Fibroblast of skin of right biceps (primary cell): ENCODE data around the gene ACIN1.
A peak's percentile ranks its signal among the peaks of the same experiment; 100 is the strongest.

Source experiments
- DNase-seq: peaks from one replicate; pipeline ENCODE4 v3.0.0-alpha.2; 2013

The ACIN1 gene

DNA sequence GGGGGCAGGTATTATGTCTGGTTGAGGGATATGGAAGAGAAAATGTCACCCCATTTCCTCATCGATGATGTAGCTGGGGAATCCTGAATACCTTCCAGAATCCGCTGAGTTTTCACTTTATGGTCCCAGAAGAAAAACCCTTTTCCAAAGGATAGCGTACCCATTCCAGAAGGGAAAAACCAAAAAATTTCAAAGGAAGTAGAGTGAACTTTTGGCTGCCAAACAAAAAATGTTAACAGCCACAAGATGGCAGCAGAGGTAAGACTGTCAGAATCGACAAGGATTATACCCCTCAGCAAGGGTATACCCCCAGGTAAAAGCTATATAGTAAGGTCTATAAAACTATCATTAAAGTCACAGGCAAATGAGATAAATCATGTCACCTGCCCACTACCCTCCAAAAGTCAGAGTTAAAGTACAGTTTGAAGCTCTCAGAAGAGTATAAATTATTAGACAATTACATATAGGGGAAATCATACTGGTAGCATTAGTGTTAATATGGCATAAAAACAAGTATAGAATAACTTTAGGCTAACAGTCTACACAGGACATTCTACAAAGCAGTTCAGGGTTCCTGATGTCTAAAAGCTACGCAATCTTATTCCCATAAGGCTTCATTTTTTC lies 18.0 kb downstream of the ACIN1 start:
- peak; percentile 33 for DNase-seq

DNA sequence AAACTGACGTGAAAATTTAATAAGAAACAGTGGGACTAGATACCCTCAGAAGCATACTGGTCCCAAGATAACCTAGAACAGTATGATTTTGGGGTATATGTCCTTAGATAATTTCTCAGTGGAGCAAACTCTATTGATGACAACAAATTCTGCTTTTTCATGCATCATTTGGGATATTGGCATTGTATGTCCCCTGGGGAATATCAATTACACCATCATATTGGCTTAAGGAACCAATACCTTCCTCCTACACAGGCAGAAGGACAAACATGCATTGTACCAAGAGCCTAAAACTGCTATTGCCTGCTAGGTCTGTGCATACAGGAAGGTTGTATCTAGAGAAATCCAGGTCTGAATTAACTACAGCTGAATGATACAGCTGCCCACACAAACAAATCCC lies 20.0 kb downstream of the ACIN1 start:
- DNase-seq, result no peak

DNA sequence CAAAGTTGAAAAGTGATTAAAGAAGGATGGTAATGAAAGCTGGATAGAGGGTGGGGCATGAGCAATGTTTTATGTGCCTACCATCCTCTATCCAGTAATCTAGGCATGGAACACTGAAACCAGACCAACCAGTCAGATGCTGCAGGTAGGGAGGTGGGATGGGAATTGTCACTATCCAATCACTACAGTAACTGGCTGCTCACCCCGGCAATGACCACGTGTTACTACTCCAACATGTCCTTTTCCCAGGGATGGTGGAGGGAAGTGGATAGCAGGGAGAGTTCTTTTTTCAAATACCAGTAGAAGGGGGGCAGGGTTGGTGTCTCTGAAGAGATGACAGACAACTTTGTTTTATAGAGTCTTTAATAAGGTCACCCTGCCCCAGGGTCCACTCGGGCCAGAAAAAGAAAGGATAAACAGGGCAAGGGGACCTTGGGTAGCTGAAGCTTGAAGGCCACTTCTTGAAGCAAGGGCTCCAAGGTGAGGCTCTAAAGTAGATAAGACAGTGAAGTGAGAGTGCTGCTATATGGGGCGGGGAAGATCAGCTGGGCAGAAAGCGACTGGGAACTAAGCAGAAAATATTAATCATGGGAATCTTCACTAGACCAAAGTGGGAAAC lies 22.9 kb downstream of the ACIN1 start:
- DNase-seq, result no peak

DNA sequence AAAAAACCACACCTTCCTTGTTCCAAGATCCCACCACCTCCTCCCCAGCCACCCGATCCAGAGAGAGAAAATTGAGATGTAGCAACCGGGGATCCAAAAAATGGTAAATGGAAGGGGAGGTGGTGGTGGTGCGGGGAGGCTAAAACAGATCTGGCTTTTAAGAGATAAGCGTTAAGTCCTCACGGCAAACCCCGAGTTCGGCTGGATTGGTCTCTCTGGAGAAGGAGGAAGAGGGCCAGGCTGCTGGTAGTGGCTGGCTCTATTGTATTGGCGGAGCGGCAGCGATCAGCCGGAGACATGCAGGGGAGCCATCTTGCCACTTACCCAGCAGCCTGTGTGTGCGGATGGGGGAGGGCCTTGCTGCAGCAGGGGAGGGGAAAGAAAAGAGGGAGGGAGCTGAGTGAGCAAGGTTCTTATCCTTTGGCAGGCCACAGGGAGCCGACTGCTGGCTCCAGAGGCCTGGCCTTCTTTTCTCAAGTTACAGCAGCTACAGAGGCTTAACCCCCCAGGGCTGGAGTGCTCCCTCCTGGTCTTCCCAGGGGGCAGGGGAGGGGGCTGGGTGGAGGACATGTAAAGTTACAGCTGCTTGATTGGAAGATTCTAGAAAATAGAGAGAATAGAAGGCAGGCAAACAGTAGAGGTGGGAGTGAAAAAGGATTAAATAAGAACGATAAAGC lies 23.6 kb downstream of the ACIN1 start:
- peak; percentile 93 for DNase-seq

DNA sequence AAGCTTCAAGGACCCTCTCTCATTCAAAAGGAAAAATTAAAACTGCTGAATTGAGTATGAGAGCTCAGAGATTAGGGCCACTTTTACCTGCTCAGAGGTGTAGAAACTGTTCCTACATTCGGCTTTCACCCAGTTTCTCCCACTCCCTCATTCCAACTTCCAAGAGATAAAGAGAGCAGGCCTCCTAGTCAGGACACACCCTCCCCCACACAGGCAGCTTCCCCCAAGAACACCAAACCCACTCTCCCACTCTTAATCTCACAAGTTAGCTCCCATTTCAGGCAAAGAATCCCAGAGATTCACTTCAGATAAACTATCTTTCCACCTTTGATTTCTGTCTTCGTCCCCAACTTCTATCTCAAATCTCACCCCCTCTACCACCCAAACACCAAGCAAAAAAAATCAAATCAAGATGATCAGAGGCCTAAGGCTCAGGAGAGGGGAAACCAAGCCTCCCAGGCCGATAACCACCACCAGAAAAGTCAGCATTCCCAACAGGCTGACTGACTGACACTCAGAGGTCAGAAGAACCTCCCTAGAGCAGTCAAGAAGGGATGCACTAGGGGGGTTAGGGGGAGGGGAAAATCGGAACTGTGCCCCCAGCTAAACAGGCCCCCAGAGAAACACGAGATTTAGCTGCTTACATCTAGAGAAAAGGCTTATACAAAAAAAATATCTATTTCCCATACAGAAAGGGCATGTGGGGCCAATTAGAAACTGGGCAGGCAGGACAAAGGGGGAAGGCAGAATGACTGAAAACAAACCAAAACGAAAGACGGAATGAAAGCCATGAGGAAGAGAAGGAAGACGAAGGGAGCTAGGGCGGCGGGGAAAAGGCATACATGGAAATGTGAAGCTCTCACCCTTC lies 24.4 kb downstream of the ACIN1 start:
- no peak for DNase-seq

DNA sequence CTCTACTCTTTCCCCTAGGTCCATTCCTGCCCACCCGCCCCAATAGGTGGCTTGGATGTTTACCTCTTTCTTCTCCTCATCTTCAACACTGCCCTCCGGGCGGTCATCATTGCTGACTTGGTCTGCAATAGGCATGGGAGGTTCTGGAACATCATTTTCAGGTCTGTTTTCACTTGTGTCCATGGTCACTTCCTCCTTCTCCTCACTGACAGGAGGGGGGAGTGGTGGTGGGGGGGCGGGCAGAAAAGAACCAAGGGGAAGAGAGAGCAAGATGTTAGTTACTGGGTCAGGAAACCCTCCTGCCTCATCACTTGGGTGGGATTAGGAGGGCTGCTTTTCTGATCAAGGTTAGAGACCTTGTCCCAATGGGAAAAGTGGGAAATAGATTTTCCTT lies 25.5 kb downstream of the ACIN1 start:
- DNase-seq, result no peak

DNA sequence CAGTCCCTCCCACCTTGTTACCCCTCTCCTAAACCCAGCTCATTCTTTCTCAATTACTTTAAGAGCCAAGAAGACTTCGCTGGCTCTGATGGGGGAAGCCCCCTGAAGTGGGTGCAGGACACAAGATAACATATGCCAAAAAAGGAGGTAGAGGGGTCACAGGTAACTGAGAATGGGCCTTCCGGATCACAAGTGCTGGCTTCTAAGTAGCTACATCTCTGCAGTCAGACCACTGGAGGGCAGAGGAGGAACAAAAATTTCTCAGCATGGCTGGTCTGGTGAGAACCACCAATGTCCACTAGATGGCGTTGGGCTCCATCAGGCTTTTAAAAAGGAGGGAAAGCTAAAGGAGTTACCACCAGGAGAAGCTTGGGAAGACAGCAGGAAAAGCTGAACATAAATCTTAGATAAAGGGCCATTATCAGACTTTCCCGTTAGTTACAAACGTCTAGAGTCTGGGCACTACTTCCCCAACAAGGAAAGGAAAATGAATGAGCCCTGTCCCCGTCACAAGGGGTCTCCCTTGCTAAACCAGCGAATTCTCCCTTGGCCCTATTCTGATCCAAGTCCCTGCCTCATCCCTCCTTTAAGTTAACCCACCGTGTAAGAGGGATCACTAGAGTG lies 26.0 kb downstream of the ACIN1 start:
- peak; percentile 90 for DNase-seq

DNA sequence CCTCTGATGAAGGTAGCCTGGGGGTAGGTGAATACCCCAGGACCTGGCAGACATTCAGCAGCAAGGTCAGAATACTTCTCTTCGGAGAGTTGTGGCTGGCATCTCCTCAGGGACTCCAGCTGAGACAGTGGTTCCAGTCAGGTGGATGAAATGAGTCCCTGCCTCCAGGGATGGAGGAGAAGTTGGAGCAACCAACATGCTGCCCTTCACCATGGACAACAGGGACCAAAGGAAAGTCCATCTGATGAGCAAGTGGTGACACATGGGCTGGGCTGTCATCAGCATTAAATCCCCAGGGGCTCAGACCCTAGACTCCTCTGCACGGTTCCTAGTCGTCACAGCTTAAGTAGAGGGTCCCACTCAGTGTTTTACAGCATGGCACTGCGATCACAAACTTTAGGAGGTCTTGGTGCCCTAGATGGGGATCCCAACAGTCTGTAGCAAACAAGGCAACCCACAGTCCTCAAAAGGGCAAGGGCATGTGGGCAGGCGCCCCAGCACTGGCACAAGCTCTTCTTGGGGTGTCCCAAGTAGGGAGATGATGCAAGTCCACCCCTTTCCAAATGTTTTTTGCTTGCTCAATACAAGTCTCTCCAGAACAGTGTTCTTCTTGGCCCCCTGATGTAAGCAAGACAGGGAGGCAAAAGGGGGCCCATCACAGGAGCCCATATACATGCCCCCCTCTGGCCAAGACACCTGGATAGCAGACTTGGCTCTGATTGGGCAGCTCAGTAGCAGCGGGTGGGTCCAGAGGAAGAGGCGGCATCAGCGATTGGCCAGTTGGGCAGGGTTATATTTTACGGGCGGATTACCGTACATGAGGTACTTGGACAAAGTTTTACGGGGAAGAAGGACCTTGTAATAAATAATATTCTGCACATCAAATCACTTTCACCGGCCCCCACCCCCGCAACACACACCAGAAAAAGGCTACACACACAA lies 26.8 kb downstream of the ACIN1 start:
- DNase-seq, result no peak

DNA sequence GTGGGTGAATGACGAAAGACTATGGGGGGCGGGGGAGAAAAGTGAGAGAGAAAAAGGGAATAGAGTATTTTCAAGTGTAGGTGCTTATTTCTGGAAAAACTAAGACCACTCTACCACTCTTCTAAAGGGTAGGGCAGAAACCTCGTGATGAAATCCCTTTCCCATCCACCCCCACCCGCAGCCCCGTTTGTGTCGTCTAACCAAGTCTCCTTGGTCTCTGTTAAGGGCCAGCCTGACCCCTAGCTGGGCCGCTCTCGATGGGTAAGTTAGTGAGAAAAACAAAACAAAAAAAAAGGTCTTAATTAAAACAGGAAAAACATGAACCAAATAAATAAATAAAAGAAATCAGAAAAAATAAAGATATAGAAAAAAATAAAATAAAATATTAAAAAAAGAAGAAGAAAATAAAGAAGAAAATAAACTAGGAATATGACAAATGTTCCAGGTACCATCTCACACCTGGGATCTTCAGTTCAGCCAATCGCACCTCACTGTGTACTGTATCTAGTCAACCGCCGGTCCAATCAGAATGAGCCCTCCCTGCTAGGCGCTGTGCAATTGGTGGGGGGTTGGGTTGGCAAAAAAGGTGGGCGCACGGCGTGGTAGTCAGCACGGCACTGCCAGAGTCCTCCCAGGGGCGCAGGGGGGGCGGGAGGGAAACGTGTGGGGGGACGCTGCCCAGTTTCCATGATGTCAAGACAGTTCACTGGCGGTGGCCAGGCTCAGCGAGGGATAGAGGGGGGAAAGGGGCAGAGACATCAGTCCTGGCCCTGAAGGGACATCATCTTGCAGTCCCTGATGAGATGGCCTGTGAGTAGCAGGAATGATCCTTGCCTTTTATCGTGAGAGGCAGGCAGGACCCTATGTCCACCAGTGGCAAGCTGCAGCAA lies 27.8 kb downstream of the ACIN1 start:
- no peak for DNase-seq

DNA sequence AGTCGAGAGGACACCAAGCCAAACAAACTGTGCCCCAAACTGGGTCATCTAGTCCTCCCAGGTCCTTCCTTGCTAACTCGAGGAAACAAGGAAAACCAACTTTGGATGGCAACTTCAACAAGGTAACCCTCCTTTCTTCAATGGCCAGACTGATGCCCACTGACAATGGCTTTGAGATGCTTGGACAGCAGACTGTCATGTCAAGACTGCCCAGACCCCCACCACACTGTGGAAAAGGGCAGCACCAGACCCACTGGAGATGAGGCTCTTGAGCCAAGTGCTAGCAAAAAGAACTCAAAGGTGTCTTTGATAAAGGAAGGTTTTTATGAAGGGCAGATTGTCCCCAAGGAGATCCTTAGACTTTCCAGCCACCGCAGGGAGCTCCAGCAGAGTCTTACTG lies 28.6 kb downstream of the ACIN1 start:
- DNase-seq, result no peak

DNA sequence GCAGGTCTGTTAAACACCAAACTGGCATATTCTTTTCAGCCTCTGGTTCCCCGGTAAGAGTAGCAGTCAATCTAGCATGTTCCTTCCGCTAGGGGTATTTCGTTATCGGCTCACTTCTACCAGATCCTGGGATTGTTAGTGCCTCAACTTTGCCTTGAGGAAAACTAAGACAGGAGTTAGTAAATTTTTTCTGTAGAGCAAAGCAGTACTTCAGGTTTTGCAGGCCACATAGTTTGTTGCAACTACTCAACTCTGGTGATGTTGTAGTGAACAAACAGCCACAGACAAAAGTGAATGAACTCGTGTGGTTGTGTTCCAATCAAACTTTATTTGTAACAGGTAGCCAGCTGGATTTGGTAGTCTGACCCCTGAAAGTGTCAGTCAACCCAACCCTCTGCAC lies 31.3 kb downstream of the ACIN1 start:
- no peak for DNase-seq

DNA sequence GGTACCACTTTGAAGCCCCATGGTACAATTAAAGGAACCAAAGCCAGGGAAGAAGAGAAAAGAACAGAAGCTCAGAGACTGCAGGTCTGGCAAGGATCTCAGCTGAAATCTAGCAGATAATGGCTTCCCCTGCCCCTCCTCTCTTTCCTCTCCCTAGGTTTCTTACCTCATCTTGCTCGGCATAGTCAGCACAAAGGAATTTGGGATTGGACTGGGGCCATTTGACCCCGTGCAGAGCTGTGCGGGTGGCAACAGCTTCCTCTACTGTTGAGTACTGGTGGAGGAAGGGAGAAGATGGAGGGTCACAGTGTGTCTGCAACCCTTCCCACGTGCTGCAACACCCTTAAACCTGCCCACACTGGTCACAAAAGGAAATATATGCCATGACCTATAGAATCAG lies 32.9 kb downstream of the ACIN1 start:
- peak; percentile 97 for DNase-seq

DNA sequence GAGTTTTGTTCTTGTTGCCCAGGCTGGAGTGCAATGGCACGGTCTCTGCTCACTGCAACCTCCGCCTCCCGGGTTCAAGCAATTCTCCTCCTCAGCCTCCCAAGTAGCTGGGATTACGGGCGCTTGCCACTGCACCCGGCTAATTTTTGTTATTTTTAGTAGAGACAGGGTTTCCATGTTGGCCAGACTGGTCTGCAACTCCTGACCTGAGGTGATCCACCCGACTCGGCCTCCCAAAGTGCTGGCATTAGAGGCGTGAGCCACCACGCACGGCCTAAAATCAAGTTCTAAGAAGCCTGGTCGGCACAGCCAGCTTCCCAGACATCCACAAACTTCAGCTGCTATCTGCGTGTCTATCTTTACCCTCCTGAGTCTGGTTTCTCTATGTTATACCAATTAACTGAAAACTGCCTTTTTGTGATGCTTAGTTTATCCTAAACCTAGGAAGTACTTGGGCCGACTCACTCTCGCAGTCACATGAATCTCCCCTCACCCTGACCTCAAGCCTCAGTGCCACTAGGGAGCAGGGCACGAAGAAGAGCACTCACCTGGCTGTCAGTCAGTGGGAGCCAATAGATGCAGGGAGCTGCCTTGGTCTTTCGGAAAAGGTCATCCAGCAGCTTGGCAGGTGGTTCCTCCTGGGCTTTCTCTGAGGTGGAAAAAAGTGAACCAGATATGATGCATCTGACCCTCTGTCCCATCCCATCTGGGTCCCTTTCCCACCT lies 34.2 kb downstream of the ACIN1 start:
- no peak for DNase-seq

DNA sequence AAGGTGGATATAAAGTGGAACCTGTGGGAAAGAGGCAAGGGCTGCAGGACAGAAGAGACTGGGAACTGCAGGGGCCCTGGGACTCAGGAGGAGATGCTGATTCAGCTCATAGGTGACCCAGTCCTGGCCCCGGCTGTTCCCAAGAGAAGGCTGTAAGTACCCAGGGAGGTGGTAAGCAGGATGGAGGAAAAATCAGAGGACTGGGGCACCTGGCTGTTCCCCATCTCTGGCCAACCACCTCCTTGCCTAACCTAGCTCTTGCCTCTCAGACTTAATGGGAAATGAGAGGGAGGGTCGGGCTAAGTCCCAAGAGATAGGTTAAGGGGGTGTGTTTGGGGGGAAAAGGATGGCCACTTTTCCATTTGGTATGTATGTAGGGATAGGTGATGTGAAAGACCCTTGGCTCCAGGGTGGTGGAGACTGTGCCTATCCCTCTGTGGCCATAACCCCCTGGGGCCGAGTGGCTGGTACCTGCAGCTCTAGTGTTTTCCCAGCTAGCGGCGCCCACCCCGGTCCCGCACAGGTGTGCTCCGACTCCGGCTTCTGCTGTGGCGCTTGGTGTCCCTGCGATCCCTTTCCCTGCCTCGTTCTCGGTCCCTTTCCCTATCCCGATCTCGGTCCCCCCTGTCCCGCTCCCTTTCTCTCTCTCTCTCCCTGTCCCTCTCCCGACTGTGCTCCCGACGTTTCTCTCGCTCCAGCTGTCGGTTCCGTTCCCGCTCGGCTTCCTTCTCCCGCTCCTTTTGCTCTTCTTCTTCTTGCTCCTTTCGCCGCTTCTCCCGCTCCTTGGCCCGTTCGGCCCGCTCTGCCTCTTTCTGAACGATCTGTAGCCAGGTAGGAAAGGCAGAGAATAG lies 36.1 kb downstream of the ACIN1 start:
- DNase-seq, result no peak

DNA sequence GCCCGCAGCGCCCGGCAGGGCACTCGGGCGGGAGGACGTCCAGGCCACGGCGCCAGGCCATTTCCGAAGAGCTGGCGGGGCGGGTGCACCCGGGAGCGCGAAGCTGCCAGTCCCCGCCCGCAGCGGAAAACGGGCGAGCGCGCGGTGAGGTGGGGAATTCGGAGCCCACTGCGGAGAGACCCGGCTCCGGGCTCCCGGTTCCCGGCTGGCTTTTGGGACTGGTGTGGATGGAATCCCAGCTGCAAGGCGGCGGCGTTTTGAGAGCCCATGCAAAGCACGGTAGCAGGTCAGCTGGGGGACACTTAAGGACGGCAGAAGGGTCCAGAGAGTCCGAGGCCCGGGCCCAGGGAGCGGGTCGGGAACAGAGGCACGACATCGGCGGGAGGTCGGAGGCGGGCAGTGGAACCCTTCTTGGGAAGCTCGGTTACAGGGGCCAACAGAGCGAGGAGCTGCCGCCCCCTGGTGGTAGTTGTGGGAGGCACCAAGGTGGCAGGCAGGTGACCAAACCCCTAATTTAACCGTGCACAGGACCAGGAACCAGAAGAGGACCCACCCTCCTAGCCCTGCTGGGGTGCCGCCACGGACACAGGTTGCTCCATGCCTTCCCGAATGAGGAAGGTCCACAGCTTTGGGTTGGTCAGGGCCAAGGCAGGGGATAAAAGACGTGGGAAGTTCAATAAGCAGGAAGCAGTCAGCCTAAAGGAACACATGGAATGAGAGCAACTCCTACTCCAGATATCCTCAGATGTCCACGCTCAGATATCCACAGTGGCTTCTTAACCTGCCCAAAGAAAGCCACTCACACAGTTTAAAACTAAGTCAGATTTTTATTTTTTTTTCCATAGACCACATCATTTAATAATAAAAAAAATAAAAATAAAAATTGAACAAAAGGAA lies 36.9 kb downstream of the ACIN1 start:
- peak; percentile 83 for DNase-seq

DNA sequence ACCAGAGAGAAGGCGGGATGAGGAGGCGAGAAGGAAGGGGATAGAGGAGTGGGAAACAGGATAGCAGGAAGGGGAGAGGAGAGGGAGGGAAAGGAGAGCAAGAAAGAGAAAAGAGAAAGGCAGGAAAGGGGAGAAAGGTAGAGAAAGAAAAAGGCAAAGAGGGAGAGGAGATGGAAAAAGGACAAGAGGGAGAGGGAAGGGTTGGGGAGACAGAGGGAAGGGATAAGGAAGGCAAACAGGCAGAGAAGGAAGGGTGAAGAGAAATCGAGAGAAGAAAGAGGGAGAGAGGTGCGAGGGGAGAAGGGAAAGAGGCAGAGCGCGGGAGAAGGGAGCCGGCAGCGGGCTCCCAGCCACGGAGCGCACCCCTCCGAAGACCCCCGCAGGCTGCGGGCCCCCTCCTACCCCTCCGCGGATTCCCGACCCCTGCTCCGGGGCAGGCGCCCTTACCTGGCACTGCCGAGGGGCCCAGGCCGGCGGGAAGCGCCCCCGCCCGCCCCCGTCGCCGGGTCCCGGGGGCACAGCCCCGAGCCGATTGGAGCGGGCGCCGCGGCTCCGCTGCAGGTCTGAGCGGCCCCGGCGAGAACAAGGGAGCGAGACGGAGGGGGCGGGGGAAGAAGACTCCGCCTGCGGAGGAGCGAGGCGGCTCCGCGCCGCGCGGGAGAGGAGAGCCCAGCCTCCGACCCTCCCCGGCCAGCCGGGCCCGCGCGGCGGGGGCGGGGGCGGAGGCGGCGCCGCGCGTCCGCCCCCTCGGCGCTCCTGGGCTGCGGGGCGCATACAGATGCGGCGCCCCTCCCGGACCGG lies 37.8 kb downstream of the ACIN1 start, which contains the start of gene CDH24:
CDH24 (minus strand) TSS at position 565 of the 801 bp plus-strand sequence. CDS start 1,787 bp downstream, outside the sequence.
- peak; percentile 73 for DNase-seq
